HG02981 (cell line): ENCODE results near the gene GNG13.
"Not testable (repeated sequence)": the region's sequence is repeated elsewhere in the genome, so short reads cannot be mapped to it uniquely, and the experiment has no call there.

Experiments
- ATAC-seq: cut with Tn5 transposase; IDR thresholded peaks from one replicate; pipeline ENCODE4 v1.9.1; 2021; ENCODE audit warnings: mild to moderate bottlenecking, moderate library complexity; ENCODE audit not compliant: unreplicated experiment

The GNG13 gene

DNA sequence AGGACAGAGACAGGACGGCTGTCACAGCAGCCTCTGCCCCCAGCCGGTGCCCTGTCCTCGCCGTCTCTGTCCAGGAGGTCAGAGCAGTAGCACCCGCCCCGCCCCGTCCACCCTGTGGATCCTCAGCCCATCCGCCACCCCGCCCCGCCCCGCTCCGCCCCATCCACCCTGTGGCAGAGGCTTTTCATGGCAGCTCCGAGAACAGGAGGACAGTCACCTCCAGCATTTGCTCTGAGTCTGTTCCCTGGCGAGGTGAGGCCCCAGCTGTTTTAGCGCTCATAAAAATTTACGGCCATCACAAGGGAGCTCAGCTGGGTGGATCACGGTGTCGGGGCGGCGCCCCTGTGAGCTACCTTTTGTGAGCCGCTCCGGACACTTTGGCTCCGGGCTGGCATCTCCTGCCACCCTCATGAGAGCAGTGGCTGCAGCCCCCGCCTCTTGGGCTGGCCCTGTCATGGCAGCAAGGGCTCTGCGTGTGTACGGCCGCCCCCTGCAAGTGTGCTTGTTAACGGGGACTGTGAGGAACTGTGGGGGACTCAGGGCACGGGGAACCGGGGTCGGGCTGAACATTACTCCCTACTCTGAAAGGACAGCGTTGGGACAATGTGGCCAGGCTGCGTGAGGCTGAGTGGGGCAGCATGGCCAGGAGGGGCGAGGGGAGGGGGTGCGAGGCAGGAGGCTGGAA is 32.3 kb upstream of the GNG13 start:
- ATAC-seq: no peak

DNA sequence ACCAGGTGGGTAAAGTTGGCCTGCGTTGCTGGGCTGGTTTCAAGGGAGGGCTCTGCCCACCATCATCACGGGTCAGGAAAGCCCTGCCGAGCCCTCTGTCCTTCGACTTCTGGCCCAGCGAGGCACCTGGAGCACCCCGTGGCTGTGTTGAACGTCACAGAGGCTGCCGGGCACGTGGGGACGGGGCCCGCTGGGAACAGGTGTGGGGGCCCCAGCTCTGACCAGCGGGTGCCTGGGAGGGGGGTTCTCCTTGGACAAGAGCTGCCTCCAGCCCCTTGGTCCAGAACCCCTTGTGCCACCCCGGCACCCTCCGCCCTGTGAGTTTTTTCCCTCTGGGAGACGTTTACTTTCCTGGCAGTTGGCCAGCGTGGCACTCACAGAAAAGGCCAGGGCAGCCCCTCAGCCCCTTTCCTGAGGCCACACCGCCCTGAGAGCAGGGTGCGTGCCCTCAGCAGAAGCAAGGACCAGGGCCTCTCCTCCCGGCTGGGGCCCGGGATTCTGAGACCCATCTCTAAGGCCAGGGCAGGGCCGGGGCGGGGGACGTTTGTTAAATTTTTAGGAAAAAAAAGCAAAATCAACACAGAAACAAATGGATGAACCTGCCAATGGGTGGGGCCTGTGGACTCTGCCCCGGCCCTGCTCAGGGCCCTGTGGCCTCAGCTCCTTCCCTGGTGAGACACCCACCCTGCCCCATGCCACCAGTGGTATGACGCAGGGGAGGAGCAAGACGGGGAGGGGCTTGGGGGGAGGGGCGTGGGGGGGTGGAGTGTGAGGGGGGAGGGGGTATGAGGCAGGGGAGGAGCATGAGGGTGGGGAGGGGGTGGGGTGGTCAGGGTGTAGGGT is 31.3 kb upstream of the GNG13 start:
- ATAC-seq: no peak

DNA sequence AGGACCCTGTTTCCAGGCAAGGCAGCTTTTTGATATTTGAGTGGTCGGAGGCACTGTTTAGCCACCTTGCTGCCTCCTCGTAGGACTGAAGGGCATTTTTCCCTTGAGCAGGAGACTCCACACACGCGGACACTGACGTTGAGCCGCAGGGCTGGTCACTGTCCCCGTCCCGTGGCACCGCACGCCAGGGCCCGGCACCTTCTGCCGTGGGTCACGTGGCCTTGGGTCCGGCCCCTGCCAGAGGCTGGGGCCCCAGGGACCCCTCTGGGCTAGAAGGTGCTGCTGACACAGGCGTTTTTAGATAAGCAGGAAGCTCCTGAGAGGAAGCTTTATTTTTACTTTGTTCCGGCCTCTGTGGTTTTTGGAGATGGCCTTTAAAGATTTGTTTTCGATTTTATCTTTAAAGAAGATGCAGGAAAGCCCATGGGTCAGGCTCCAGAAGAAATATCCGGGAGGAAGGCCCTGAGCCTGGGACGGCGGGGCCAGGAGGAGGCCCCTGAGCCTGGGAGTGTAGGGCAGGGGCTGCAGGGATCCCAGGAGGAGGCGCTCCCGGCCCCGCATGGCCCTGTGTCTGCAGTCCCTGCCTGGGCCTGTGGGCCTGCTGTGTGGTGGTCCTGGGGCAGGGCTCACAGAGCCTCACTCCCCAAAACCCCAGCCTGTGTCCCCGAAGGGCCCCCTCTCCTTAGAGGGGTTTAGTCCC is 30.5 kb upstream of the GNG13 start:
- ATAC-seq: no peak

DNA sequence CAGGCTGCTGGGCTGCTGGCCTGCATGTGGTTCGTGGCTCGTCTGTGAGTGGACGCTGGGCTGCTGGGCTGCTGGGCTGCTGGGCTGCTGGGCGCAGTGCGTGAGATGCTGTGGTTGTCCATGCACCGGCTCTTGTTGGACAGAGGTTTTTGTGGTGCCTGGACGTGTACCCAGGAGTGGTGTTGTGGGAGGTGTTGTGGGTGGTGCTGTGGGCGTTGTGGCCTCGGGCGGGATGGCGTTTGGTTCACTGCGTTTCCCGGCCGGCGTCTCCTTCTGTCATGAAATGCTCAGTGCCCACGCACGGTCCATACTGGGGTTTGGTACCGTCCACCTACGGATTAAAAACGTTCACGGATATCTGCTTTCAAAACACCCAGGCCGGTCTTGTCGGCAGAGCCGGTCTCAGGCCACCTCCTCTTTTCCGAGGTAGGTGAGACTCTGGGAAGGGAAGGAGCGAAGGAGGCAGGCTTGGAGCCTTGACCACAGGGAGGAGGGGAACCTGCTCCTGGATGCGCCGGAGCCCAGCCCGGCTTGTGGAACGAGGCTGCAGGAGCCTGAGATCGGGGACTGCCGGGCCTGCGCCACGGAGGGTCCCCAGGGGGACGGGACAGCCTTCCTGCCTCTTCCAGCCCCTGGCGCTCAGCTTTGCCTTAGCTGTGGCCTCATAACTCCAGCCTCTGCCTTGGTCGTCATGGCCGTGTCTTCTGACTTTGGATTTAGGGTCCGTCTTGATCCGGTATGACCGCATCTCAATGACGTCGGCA is 29.8 kb upstream of the GNG13 start:
- ATAC-seq: no peak

DNA sequence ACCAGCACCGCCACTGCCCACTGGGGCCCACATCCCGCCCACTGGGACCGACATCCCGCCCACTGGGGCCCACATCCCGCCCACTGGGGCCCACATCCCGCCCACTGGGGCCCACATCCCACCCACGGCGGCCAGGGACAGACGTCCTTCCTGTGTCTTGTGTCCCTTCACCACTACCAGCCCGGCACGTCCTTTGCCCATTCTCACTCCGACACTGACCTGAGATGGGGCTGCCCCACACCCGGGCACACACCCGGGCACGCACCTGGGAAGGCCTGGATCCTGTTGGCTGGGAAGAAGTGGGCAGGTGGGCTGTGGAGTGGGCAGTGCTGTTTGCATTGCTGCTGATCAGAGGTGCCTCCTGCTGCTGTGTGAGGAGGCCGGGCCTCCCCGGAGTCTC is 28.4 kb upstream of the GNG13 start:
- no peak for ATAC-seq

DNA sequence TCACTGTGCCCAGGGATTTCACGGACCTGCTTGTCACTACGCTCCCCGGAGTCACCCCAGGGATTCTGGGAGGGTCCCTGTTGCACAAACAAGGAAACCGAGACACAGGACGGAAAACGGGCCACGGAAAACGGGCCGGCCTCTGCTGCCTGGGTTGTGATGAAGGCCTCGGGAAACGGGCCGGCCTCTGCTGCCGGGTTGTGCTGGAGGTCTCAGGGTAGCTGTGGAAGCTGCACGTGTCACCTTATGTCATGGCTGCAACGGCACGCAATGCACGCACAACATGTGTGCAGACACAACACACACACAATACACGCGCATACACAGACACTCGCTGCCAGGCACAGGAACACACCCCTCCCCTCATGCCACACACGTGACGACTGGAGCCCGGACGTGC is 27.0 kb upstream of the GNG13 start:
- no peak for ATAC-seq

DNA sequence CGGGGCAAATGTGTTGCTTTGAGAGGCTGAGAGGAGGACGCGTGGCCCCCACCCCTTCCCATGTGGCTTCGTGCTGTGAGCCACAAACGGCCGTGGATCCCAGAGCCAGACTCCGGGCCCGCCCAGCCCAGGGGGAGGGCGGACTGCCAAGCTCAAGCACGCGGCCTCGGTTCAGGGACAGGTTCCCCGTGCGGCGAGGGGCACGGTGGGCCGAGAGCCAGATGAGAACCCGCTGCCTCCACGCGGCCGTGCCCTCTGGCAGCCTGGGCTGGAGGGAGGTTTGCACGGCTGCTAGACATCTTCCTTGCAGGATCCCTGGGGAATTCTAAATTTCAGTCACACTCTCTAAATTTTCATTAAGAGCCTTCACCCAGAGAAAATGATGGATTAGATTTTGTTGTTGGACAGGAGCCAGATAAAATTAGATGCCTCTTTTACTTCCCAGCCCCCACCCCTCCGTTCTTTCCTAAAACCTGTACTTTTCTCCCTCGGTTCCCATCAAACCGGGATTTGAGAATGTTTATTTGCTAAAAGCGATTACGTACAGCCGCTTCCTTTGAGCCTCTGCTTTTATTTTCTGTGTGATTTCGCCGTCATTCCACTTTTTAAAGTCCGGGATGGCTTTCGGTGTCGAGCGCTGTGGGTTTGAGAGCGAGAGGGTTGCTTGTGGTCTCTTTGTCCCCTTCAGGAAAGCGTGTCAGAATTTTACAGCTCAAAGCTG is 25.0 kb upstream of the GNG13 start:
- no peak for ATAC-seq

DNA sequence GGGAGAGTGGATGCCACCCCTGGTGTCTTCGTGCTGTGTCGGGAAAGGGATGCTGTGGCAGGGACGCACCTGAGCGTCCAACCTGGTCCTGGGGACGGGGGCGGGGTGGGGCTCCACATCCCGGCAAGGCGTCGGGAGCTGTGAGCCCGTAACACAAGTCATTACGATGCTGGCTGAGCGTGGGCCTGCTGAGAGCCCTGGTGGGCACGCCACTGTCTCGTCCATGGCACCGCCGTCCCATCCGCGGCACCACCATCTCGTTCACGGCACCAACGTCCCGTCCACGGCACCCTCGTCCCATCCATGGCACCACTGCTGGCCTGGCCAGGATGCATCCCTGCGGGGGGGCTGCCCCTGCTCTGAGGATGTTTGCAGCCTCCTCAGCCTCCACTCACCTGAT is 24.1 kb upstream of the GNG13 start:
- ATAC-seq: no peak

DNA sequence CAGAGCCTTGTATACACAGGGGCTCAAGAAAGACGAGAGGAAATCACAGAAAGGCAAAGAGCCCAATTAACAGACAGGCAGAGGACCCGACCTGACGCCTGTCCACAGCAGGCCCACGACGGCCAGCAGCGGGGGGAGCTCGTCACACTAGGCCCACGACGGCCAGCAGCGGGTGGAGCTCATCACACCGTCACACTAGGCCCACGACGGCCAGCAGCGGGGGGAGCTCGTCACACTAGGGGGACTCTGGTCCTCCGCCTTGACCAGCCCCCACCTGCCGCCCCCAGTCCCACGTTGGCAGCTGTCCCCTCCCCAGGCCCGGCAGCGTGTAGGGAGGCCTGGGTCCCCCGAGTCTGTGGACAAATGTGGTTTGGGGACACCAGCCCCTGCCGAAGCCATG is 23.7 kb upstream of the GNG13 start:
- ATAC-seq: no peak

DNA sequence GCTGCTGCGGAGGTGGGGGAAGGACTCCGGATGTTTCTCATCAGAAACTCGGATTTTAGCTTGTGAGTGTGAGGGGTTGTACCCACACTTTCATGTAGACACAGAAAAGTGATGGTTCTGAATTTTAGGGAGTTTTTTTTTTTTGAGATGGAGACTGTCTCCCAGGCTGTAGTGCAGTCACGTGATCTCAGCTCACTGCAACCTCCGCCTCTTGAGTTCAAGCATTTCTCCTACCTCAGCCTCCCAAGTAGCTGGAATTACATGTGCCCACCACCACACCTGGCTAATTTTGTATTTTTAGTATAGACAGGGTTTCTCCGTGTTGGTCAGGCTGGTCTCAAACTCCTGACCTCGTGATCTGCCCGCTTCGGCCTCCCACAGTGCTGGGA is 22.4 kb upstream of the GNG13 start:
- ATAC-seq: no peak

DNA sequence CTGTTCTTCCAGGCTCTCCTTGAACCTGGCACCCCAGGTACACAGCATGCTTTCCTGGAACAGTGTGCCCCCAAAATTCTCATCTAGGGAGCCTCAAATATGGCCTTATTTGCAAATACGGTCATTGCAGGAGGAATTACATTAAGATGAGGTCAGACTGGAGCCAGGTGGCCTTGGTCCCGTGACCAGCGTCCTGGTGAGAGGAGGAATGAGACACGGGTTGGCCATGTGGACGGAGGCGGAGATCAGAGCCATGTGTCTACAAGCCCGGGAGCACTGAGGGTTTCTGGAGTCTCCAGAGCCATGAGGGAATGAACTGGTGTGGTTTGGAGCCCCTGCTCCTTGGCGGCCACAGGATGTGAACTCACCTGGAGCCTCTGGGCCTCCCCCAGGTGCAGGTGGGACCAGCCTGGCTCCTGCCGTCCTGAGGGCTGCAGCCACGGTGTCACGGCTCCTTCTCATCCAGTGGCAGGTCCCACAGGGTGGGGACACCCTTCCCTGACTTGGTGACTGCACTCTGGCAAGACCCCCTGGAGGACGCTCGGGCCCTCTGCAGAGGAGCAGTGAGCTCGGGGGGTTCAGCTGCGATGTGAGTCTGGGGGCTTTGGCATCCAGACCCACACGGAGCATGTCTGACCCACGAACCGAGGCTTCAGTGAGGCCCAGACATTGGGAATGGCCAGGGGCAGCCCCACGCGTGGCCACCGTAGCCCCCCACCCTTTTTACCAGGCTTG is 21.8 kb upstream of the GNG13 start:
- ATAC-seq: no peak

DNA sequence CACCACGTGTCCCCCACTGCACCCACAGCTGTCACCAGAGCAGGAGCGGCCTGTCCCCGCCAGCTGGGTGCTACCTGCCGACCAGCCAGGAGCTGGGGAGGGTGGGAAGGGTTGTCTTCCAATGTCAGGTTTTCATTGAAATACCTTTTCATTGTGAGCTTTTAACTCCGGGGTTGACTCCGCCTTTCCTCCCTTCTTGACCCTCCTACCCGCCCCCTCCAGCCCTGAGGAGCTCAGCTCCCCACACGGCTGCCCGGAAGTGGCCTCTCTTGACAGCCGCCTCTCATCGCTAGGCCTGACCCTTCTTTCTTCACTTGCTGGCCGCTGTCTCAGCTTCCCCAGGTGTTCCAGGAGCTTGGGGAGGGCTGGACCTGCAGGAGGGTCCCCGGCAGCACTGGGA is 21.2 kb upstream of the GNG13 start:
- no peak for ATAC-seq

DNA sequence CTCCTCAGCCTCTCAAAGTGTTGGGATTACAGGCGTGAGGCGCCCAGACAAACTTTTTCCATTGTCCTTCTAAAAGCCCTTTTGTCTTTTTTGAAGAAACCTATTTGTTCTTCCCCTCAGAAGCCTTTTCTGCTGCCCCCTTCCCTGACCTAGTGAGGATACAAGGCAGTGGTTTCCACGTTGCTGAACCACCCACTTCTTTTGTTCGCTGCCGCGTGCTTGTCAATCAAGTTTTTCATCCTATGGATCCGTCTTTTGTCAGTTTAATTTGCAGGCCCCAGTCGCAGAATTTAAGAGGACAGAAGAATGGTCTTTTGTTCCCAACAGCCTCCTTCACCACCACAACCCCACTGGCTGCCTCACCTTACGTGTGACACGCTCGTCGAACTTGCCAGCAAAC is 20.2 kb upstream of the GNG13 start:
- no peak for ATAC-seq

DNA sequence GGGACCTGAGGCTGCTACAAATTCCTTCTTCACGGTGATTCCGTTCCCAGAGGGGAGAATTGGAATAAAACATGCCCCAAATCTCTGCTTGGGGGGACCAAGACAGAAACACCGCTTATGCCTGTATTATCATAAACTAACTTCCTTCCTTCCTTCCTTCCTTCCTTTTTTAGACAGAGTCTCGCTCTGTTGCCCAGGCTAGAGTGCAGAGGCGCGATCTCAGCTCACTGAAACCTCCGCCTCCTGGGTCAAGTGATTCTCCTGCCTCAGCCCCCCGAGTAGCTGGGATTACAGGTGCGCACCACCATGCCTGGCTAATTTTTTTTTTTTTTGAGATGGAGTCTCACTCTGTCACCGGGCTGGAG is 19.5 kb upstream of the GNG13 start:
- not testable (repeated sequence) for ATAC-seq

DNA sequence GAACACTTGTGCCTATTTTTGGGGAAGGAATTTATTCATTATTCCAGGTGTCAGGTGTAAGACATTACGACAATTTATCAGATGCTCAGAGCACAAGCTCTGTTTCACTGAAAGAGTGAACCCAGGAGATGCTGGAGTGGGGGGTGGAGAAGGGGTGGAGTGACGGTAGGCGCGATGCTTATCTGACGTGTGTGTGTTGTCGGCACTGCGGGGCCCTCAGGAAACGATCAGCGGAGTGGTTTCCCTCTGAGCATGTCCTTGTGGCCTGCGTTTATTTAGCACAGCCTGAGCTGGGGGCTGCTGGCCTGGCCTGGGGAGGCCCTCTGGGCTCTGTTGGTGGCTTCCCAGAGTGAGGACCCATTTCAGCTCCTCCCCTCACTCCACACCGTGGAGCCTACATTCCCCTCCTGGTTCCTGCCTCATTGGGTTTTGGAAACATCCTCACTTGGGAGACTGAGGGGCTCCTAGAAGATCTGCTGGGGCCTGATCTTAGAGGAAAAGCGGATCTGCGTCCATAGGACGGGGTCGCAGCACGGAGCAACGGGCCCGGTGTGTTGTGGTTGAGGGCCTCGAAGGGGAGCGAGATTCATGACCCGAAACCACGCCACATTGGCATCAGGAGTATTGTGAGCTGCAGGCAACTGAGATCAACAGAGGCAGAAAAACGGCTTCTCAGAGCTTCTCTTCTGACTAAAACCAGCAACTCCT is 19.0 kb upstream of the GNG13 start:
- no peak for ATAC-seq

DNA sequence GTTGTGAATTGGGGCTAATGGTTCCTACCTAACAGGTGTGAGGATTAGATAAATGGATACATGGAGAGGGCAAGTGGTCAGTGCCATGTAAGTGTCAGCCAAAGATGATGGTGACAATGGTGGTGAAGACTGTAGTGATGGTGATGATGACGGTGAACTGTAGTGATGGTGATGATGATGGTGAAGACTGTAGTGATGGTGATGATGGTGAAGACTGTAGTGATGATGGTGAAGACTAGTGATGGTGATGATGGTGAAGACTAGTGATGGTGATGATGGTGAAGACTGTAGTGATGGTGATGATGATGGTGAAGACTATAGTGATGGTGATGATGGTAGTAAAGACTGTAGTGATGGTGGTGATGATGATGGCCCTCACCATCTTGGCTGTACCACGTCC is 18.1 kb upstream of the GNG13 start:
- no peak for ATAC-seq

DNA sequence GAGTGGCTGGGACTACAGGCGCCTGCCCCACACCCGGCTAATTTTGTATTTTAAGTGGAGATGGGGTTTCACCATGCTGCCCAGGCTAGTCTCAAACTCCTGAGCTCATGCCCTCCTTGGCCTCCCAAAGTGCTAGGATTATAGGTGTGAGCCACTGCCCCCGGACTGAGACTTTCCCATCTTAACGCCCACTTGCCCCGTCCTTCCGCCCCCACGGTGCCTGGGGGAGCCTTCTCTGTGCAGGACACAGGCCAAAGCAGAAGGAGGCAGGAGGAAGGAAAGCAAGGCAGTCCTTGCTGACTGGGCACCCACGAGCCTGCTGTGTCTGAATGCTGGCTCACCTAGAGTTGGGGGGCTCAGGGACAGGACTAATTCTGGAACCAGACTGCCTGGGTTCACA is 17.6 kb upstream of the GNG13 start:
- ATAC-seq: no peak

DNA sequence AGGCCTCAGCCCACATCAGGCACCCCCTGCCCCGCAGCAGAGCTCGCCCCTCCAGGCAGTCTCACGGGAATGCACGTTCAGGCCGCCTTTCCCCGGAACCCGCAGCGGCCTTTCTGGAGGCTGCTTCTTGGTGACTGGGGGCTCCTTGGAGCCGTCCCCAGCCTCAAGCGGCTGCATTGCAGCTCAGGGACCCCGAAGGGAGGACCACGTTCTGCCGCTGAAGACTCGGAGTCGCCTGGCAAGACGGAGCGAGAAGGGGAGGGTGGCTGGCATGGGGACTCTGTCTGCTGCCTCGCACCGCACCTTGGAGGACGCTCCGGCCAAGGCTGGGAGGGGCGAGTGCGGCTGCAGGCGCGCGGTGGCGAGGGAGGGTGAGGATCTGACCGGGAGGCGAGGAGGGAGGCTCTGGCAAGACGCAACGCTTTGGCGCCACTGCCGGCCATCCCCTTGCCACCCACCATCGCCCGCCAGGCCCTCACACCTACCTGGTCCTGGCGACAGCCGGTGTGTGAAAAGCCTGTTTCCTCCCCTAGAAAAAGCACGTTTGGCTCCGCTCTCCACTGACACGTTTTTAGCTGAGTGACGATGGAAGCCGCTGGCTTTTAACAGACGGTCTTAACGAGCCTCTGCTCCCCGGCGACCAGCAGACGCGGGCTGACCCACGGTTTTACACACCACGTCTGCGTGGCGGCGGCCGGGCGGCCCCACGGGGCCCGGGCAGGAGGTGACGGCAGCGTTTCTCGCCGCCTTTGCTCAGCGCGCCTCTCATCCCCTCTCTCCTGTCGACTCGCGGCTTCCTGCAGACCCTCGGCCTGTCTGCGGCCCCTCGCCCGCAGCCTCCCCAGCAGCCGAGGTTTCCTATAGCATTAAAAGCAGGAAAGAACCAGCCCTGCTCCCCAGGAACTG is 16.7 kb upstream of the GNG13 start:
- no peak for ATAC-seq
